GM18520 (cell line): ENCODE results near the gene L3MBTL4.

Experiments used
- ATAC-seq: cut with Tn5 transposase; IDR thresholded peaks from one replicate; pipeline ENCODE4 v1.9.1; 2021; ENCODE audit not compliant: unreplicated experiment

Gene L3MBTL4

DNA sequence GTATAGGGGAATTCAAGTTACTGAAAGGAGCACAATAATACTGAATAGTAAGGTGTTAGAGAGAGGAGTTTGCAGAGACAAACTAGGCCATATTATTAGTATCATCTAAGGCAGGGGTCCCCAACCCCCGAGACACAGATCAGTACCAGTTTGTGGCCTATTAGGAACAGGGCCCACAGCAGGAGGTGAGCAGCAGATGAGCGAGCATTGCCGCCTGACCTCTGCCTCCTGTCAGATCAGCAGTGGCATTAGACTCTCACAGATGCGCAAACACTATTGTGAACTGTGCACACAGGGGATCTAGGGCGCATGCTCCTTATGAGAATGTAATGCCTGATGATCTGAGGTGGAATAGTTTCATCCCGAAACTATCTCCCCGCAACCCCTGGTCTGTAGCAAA is 477.6 kb downstream of the L3MBTL4 start:
- ATAC-seq, result no peak

DNA sequence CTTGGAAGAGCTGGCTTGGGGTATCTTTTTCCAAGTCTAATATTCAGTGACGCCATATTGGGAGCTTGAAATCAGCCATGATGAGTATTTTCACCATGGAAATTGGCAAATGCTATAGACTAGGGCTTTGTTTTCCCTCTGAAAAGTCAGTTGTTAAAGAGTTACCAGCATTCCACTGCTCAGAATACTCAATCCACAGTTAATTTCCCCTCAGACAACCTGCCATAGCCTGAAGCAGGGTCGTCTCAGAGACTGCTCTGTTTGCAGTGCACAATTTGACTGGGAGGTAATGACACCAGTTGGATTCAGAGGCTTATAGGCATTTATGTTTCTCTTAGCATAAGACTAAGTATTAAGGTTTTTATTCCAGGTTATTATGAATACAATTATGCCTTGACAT is 483.9 kb downstream of the L3MBTL4 start:
- no peak for ATAC-seq

DNA sequence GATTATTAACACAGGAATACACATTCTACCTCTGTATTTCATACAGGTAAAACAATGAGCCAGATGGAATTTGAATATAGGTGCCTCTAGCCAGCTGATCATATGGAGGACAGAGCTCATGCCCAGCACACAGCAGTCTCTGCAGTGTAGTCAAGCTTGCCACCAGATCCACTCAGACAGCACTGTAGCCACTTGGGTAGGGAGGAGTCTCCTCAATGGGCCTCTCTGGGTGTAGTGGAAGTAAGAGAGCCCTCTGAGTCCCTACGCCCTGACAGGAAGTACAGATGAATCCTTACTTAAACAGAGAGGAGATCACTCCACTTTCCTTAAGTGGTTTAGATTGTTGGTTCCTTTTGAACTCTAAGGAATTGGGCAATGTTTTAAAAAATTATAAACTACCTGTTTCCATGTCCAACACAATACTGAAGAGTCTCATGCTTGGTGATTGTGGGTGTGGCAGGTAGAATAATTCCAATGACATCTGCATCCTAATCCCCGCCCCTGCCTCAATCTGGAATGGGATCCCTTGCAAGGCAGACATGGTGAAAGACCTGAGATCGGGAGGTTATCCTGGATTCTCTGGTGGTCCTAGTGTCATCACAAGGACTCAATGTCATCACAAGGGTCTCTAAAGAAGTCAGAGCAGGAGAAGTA is 496.4 kb downstream of the L3MBTL4 start:
- no peak for ATAC-seq

DNA sequence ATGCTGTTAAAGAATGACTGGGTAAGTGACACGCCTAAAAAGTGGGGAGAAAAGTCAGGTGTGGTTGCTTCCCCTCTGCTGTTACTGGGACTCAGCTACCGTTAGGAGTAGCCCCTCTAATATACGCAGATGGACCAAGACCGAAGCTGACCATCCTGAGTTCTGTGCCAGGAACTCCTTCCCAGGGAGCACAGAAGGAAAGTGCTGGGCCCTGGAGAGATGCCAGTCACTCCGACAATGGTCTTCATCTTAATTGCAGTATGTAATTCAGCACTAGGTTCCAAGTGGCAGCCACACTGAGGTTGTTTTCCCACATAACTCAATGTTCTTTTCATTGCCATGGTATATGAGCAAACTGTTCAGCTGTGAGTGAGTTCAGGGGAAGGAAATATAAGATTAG is 499.8 kb downstream of the L3MBTL4 start:
- no peak for ATAC-seq

DNA sequence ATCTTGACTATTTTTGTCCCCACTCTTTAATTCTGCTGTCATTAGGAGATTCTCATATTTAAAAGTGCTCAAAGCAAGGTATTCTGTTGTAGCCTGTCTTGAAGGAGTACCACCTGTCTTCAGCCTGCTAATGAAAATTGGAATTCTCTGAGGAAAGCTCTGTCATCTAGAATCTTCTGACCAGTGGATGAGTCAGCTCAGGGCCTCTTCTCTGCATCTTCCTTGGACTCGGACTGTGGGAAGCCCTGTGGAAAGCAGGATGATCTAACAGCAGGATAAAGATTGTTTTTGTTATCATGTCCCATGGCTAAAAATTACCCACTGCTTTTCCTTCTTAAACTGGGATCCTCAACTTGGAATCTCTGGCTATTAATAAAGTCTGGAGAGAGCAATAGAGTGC is 500.7 kb downstream of the L3MBTL4 start:
- ATAC-seq, result no peak

DNA sequence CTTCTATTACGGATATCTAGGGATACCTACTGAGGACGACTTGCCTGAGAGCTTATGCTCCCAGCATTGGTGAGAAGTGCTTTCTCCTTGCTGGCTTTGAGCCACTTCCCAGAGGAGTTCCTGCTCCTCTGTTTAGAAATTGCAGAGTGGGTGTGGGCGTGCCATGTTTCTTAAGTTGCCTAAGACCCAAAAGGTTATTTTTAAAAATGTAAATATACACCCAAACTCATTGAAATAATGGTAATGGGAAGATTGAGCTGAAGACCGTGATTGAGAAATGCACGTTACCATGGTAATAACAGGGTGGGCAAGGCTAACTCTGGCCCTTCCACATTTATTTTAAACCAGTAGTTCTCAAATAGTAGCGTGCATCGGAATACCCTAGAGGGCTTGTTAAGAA is 502.1 kb downstream of the L3MBTL4 start:
- no peak for ATAC-seq

DNA sequence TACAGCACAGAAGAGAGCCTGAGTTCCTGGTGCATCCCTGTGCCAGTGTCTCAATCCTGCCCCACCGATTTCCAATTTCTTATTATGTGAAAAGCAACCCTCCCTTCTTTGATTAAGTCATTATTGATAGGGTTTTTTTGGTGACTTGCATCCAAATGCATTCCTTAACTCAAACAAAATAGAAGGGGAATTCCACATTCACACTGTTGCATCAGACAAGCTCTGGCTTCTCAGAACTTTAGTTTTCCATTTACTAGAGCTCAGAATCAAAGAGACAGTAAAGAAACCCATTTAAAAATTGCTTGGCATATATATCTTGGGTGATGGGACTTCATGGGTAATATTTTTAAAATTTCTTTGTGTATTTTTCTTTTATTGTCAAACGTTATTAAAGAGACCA is 505.6 kb downstream of the L3MBTL4 start:
- ATAC-seq, result no peak
